22Rv1 (cell line): ENCODE data around the gene RTL10.

Experiments used
- ZFX ChIP-seq: fragments of 450-650 bp; IDR thresholded peaks from 2 replicates; pipeline ENCODE4 v1.6.1; 2017; ENCODE audit warnings: antibody characterized with exemption, borderline replicate concordance
- TF ChIP-seq, protein P1 (sequence below): fragments of 450-650 bp; IDR thresholded peaks from 2 replicates; pipeline ENCODE4 v1.5.1; 2017; ENCODE audit warnings: mild to moderate bottlenecking

DNA sequence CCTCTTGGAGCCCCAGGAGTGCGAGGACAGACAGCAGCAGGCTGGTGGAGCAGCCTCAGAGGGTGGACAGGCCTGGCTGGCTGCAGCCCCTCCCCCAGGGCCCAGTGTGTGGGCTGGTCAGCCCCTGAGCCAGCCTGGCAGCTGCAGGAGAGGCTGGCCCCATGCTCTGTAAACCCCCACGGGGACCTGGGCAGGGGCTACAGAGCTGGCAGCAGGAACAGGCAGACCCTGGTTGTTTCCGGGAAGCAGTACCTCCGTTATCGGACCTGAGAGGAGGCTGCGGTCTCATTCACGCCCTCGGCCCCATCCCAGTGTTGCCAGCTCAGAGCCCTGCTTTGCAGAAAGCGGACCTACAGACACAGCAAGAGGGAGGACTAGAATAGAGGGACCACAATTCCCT is 48.4 kb upstream of the RTL10 start:
- TF ChIP-seq, protein P1, sequence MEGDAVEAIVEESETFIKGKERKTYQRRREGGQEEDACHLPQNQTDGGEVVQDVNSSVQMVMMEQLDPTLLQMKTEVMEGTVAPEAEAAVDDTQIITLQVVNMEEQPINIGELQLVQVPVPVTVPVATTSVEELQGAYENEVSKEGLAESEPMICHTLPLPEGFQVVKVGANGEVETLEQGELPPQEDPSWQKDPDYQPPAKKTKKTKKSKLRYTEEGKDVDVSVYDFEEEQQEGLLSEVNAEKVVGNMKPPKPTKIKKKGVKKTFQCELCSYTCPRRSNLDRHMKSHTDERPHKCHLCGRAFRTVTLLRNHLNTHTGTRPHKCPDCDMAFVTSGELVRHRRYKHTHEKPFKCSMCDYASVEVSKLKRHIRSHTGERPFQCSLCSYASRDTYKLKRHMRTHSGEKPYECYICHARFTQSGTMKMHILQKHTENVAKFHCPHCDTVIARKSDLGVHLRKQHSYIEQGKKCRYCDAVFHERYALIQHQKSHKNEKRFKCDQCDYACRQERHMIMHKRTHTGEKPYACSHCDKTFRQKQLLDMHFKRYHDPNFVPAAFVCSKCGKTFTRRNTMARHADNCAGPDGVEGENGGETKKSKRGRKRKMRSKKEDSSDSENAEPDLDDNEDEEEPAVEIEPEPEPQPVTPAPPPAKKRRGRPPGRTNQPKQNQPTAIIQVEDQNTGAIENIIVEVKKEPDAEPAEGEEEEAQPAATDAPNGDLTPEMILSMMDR: no peak
- no peak for TF ChIP-seq ZFX
